Measurements from ENCODE around the gene PAX2. TPM values are rescaled to one million over a fixed set of nuclear protein-coding genes. Genes with fewer than 3 reads are reported as not detected.
A peak's percentile ranks its signal among the peaks of the same experiment; 100 is the strongest.

The PAX2 gene
- total and polyA plus RNA-seq, 2 of the 13 experiments (the other 11 are each of a cell fraction or from before 2014, with no cell fraction given) = not detected

DNA sequence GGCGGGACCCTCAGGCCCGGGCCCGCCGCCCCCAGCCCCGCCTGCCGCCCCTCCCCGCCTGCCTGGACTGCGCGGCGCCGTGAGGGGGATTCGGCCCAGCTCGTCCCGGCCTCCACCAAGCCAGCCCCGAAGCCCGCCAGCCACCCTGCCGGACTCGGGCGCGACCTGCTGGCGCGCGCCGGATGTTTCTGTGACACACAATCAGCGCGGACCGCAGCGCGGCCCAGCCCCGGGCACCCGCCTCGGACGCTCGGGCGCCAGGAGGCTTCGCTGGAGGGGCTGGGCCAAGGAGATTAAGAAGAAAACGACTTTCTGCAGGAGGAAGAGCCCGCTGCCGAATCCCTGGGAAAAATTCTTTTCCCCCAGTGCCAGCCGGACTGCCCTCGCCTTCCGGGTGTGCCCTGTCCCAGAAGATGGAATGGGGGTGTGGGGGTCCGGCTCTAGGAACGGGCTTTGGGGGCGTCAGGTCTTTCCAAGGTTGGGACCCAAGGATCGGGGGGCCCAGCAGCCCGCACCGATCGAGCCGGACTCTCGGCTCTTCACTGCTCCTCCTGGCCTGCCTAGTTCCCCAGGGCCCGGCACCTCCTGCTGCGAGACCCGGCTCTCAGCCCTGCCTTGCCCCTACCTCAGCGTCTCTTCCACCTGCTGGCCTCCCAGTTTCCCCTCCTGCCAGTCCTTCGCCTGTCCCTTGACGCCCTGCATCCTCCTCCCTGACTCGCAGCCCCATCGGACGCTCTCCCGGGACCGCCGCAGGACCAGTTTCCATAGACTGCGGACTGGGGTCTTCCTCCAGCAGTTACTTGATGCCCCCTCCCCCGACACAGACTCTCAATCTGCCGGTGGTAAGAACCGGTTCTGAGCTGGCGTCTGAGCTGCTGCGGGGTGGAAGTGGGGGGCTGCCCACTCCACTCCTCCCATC lies 82.7 kb downstream of the PAX2 start:
- CTCF ChIA-PET (ENCODE audit: low intra/inter-chr PET ratio, low total read pairs) = no interaction called here
- TF ChIP-seq ERF (CRISPR knock-in tag; IDR thresholded peaks at IDR 0.05) = no peak
- TF ChIP-seq REL (CRISPR knock-in tag; conservative IDR thresholded peaks at IDR 0.05) = no peak
- no peak for TF ChIP-seq ZNF775 (CRISPR knock-in tag; IDR thresholded peaks at IDR 0.05; ENCODE audit: borderline replicate concordance)
- no peak for TF ChIP-seq ZNF605 (CRISPR knock-in tag; IDR thresholded peaks at IDR 0.05)
- TF ChIP-seq ZFP82 (CRISPR knock-in tag; IDR thresholded peaks at IDR 0.05; ENCODE audit: borderline replicate concordance) = no peak
- TF ChIP-seq ATAD3A (CRISPR knock-in tag; IDR thresholded peaks at IDR 0.05) = no peak
- peak; percentile 47; the same call in 1 of the 2 replicates for TF ChIP-seq GABPB1 (CRISPR knock-in tag; IDR thresholded peaks at IDR 0.05)
- TF ChIP-seq, protein P1, sequence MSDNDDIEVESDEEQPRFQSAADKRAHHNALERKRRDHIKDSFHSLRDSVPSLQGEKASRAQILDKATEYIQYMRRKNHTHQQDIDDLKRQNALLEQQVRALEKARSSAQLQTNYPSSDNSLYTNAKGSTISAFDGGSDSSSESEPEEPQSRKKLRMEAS (IDR thresholded peaks at IDR 0.05) = peak; percentile 18; the same call in 1 of the 2 replicates
- TF ChIP-seq, protein P2, sequence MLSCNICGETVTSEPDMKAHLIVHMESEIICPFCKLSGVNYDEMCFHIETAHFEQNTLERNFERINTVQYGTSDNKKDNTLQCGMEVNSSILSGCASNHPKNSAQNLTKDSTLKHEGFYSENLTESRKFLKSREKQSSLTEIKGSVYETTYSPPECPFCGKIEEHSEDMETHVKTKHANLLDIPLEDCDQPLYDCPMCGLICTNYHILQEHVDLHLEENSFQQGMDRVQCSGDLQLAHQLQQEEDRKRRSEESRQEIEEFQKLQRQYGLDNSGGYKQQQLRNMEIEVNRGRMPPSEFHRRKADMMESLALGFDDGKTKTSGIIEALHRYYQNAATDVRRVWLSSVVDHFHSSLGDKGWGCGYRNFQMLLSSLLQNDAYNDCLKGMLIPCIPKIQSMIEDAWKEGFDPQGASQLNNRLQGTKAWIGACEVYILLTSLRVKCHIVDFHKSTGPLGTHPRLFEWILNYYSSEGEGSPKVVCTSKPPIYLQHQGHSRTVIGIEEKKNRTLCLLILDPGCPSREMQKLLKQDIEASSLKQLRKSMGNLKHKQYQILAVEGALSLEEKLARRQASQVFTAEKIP (CRISPR knock-in tag; IDR thresholded peaks at IDR 0.05; ENCODE audit: borderline replicate concordance) = no peak
- 0 out of 2 replicates have a peak, but pooled peaks have one; percentile 30 for TF ChIP-seq PCBP1 (IDR thresholded peaks at IDR 0.05; ENCODE audit: borderline replicate concordance, low read depth, low read length)
- 0 out of 2 replicates have a peak, but pooled peaks have one; percentile 60 for TF ChIP-seq MTF2 (CRISPR knock-in tag; IDR thresholded peaks at IDR 0.05; ENCODE audit: borderline replicate concordance)
- TF ChIP-seq ZNF234 (CRISPR knock-in tag; conservative IDR thresholded peaks at IDR 0.05) = no peak
- TF ChIP-seq TP53 (CRISPR knock-in tag; conservative IDR thresholded peaks at IDR 0.05) = no peak
- TF ChIP-seq ARNT (IDR thresholded peaks at IDR 0.05) = no peak
- TF ChIP-seq, protein P3, sequence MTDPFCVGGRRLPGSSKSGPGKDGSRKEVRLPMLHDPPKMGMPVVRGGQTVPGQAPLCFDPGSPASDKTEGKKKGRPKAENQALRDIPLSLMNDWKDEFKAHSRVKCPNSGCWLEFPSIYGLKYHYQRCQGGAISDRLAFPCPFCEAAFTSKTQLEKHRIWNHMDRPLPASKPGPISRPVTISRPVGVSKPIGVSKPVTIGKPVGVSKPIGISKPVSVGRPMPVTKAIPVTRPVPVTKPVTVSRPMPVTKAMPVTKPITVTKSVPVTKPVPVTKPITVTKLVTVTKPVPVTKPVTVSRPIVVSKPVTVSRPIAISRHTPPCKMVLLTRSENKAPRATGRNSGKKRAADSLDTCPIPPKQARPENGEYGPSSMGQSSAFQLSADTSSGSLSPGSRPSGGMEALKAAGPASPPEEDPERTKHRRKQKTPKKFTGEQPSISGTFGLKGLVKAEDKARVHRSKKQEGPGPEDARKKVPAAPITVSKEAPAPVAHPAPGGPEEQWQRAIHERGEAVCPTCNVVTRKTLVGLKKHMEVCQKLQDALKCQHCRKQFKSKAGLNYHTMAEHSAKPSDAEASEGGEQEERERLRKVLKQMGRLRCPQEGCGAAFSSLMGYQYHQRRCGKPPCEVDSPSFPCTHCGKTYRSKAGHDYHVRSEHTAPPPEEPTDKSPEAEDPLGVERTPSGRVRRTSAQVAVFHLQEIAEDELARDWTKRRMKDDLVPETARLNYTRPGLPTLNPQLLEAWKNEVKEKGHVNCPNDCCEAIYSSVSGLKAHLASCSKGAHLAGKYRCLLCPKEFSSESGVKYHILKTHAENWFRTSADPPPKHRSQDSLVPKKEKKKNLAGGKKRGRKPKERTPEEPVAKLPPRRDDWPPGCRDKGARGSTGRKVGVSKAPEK (CRISPR knock-in tag; IDR thresholded peaks at IDR 0.05; ENCODE audit: borderline replicate concordance) = no peak
- peak; percentile 19 for TF ChIP-seq YY1 (IDR thresholded peaks at IDR 0.05; ENCODE audit: insufficient read depth, insufficient replicate concordance, low read depth, low read length)

More for the DNA sequence above, 82.7 kb downstream of the PAX2 start:
- Histone ChIP-seq H3K4me3 (replicated peaks in 1 of 3; ENCODE audit: insufficient read depth in 1 of 3, low read depth in 2 of 3, low read length in 3 of 3) (peak overlapping the region; percentile 33 to 79 (median 57); a peak in 5 of 6 replicates), H3K4me2 (ENCODE audit: low read depth, low read length) (peak overlapping the region; percentile 92), H3K4me1 (ENCODE audit: insufficient read depth, low read length) (peaks cover 33% of the 10 kb centered on the region), H3K9ac (ENCODE audit: insufficient read depth, low read depth, low read length) (no peak overlapping the region), H3K27me3 (ENCODE audit: control insufficient read depth in 1 of 2, insufficient read depth in 2 of 2, low read length in 2 of 2) (peaks cover 18 to 72% of the 10 kb centered on the region in 2 experiments), H3K36me3 (replicated peaks in 1 of 2; ENCODE audit: control insufficient read depth in 1 of 2, insufficient read depth in 2 of 2, low read length in 2 of 2) (no peaks in the 10 kb centered on the region), H3K9me3 (ENCODE audit: low read length) (no peaks in the 10 kb centered on the region), H3K27ac (ENCODE audit: extremely low read length, insufficient read depth, low read length) (no peak overlapping the region), H2AFZ (ENCODE audit: low read length) (no peak overlapping the region), H4K20me1 (ENCODE audit: insufficient read depth, low read length) (no peaks in the 10 kb centered on the region), H3K79me2 (ENCODE audit: insufficient read depth, low read length) (no peaks in the 10 kb centered on the region)
- FAIRE-seq = no peak
- WGBS (ENCODE audit: low lambda C conversion rate) = 2% methylated on average over 20 of the region's 69 CpGs
- in situ Hi-C loops (cut with HindIII; ENCODE audit: extremely low pct_ligation_motif_present, low pct_unique_long_range_greater_than_20kb) (no loop called here), intact Hi-C loops (cut with micrococcal nuclease; ENCODE audit: unreplicated experiment) (loop anchor here (5.0 kb wide), 1 partner anchor 49 kb away; no protein-coding TSS in a partner anchor)
- POLR2A ChIA-PET = no interaction called here
- DNase-seq (ENCODE audit: low spot score) = no peak
- BruUV-seq (replicated peaks) = no TSS peak
- ATAC-seq = peak; percentile 85

All from HepG2 (cell line).